SK-N-SH (cell line): ENCODE measurements around the gene FLNA. TPM values are rescaled to one million over a fixed set of nuclear protein-coding genes. Genes with fewer than 3 reads are reported as not detected.
A peak's percentile ranks its signal among the peaks of the same experiment; 100 is the strongest.

Experiments
- CTCF ChIA-PET: fragments of 300-600, 350-600 bp; formaldehyde crosslinking; extraction: SDS; loops from one replicate; lab custom pipeline; 2021; lab: Yijun Ruan, JAX
- POLR2A ChIA-PET: fragments of 350-600 bp; sonication (Branson Sonifier 250); formaldehyde crosslinking; extraction: SDS; loops from one replicate; lab custom pipeline; 2020; ENCODE audit warnings: antibody characterized with exemption, inconsistent platforms; lab: Yijun Ruan, JAX
- DNase-seq: peaks from one replicate; pipeline ENCODE4 v3.0.0; 2012
- H2AFZ ChIP-seq: fragments of 200-600 bp; sonication (generic); 2 replicates; pipeline ENCODE4 v1.8.1; 2016; ENCODE audit warnings: antibody characterized with exemption, mild to moderate bottlenecking, low read depth
- H3F3A ChIP-seq: fragments of 200-600 bp; sonication (generic); replicated peaks from 2 replicates; pipeline ENCODE3; 2016; ENCODE audit warnings: antibody characterized with exemption, mild to moderate bottlenecking; ENCODE audit not compliant: insufficient read depth
- H3K27ac ChIP-seq, 2 experiments: fragments of 200-500 bp in 1 of 2; fragments of 200-600 bp in 1 of 2; sonication (Bioruptor generic) in 1 of 2; sonication (generic), shearing (Covaris generic) in 1 of 2; 2 replicates each; pipeline versions ENCODE4 v1.5.1 to v1.6.1; 2014 to 2016; ENCODE audit warnings: low read depth in 2 of 2, inconsistent platforms in 1 of 2, low read length in 1 of 2, mild to moderate bottlenecking in 1 of 2, mixed read lengths in 1 of 2
- H3K27me3 ChIP-seq: fragments of 200-600 bp; sonication (generic), shearing (Covaris generic); 2 replicates; pipeline ENCODE4 v1.6.1; 2016; ENCODE audit warnings: mixed run types; ENCODE audit not compliant: insufficient read depth
- H3K36me3 ChIP-seq, 2 experiments: fragments of 200-500 bp in 1 of 2; fragments of 200-600 bp in 1 of 2; sonication (Bioruptor generic) in 1 of 2; sonication (generic) in 1 of 2; replicated peaks in 1 of 2; 2 replicates each; pipeline versions ENCODE3 to v1.5.1; 2014 to 2016; ENCODE audit warnings: low read length in 1 of 2, mild to moderate bottlenecking in 1 of 2; ENCODE audit not compliant: insufficient read depth in 2 of 2, control insufficient read depth in 1 of 2
- H3K4me1 ChIP-seq, 2 experiments: fragments of 200-500 bp in 1 of 2; fragments of 200-600 bp in 1 of 2; sonication (Bioruptor generic) in 1 of 2; sonication (generic), shearing (Covaris generic) in 1 of 2; 2 replicates each; pipeline versions ENCODE4 v1.5.1 to v1.6.1; 2014 to 2016; ENCODE audit warnings: low read depth in 1 of 2, low read length in 1 of 2, mixed run types in 1 of 2; ENCODE audit not compliant: insufficient read depth in 2 of 2, control insufficient read depth in 1 of 2
- H3K4me2 ChIP-seq: fragments of 200-600 bp; sonication (generic), shearing (Covaris generic); 2 replicates; pipeline ENCODE4 v1.6.1; 2017; ENCODE audit warnings: mixed run types
- H3K4me3 ChIP-seq, 2 experiments: fragments of 200-500 bp in 1 of 2; fragments of 200-600 bp in 1 of 2; sonication (Bioruptor generic) in 1 of 2; sonication (generic), shearing (Covaris generic) in 1 of 2; 2 replicates each; pipeline versions ENCODE4 v1.5.1 to v1.8.1; 2014 to 2016; ENCODE audit warnings: low read depth in 2 of 2, inconsistent platforms in 1 of 2, low read length in 1 of 2, mild to moderate bottlenecking in 1 of 2, mixed read lengths in 1 of 2, moderate library complexity in 1 of 2
- H3K79me2 ChIP-seq: fragments of 200-600 bp; sonication (generic); 2 replicates; pipeline ENCODE4 v1.8.1; 2017; ENCODE audit warnings: mild to moderate bottlenecking; ENCODE audit not compliant: insufficient read depth
- H3K9ac ChIP-seq: fragments of 200-600 bp; sonication (generic); 2 replicates; pipeline ENCODE4 v1.6.1; 2017; ENCODE audit warnings: mixed run types
- H3K9me2 ChIP-seq: fragments of 200-600 bp; sonication (generic); 2 replicates; pipeline ENCODE4 v1.6.1; 2017; ENCODE audit warnings: mixed run types
- H3K9me3 ChIP-seq: fragments of 200-600 bp; sonication (generic); 2 replicates; pipeline ENCODE4 v1.6.1; 2017; ENCODE audit warnings: mixed run types, mild to moderate bottlenecking, moderate library complexity
- H4K20me1 ChIP-seq: fragments of 200-600 bp; sonication (generic); 2 replicates; pipeline ENCODE4 v1.6.1; 2017; ENCODE audit warnings: mild to moderate bottlenecking, mixed run types; ENCODE audit not compliant: insufficient read depth
- CHD2 ChIP-seq: fragments of 150-350 bp; IDR thresholded peaks from 2 replicates; pipeline ENCODE4 v1.6.1; 2018; ENCODE audit warnings: low read length; ENCODE audit not compliant: partially characterized antibody
- ELF1 ChIP-seq: IDR thresholded peaks from 2 replicates; pipeline ENCODE4 v1.4.0; 2012
- EZH2phosphoT487 ChIP-seq: fragments of 200-600 bp; sonication (generic); IDR thresholded peaks from 2 replicates; pipeline ENCODE4 v1.6.1; 2017; ENCODE audit warnings: low read depth, mixed run types, mild to moderate bottlenecking, antibody characterized with exemption, moderate library complexity, borderline replicate concordance
- FOXJ3 ChIP-seq: sonication (generic); formaldehyde crosslinking; IDR thresholded peaks from 2 replicates; pipeline ENCODE4 v1.5.1; 2020; ENCODE audit warnings: mild to moderate bottlenecking, missing genetic modification reagents
- FOXM1 ChIP-seq: IDR thresholded peaks from 2 replicates; pipeline ENCODE4 v1.4.0; 2012; ENCODE audit warnings: low read depth, mild to moderate bottlenecking
- GABPA ChIP-seq: IDR thresholded peaks from 2 replicates; pipeline ENCODE4 v1.4.0; 2012; ENCODE audit warnings: low read depth, mild to moderate bottlenecking
- GATA2 ChIP-seq: sonication (generic); formaldehyde crosslinking; IDR thresholded peaks from 2 replicates; pipeline ENCODE4 v1.5.0; 2020; ENCODE audit warnings: mild to moderate bottlenecking, missing genetic modification reagents
- JUND ChIP-seq: IDR thresholded peaks from 2 replicates; pipeline ENCODE4 v1.4.0; 2012
- MEF2A ChIP-seq: IDR thresholded peaks from 2 replicates; pipeline ENCODE4 v1.4.0; 2012; ENCODE audit warnings: low read depth, borderline replicate concordance
- POLR2AphosphoS5 ChIP-seq: IDR thresholded peaks from 2 replicates; pipeline ENCODE4 v1.6.1; 2012; ENCODE audit warnings: low read depth, low read length
- RAD21 ChIP-seq: IDR thresholded peaks from 2 replicates; pipeline ENCODE4 v1.6.1; 2012; ENCODE audit warnings: mild to moderate bottlenecking, low read length
- RCOR1 ChIP-seq: fragments of 150-350 bp; IDR thresholded peaks from 2 replicates; pipeline ENCODE4 v1.6.1; 2017; ENCODE audit warnings: antibody characterized with exemption, low read length
- RXRA ChIP-seq: IDR thresholded peaks from 2 replicates; pipeline ENCODE4 v1.4.0; 2012; ENCODE audit warnings: low read depth, mild to moderate bottlenecking, borderline replicate concordance
- SMC3 ChIP-seq: IDR thresholded peaks from 2 replicates; pipeline ENCODE4 v1.6.1; 2012; ENCODE audit warnings: low read depth, low read length, improper control_type of control experiment
- TAF1 ChIP-seq: IDR thresholded peaks from 2 replicates; pipeline ENCODE4 v1.6.1; 2012; ENCODE audit warnings: low read depth, mild to moderate bottlenecking, low read length, moderate library complexity, borderline replicate concordance
- TCF12 ChIP-seq: IDR thresholded peaks from 2 replicates; pipeline ENCODE4 v1.4.0; 2012
- TEAD4 ChIP-seq: IDR thresholded peaks from 2 replicates; pipeline ENCODE4 v1.4.0; 2012; ENCODE audit warnings: mild to moderate bottlenecking, borderline replicate concordance; ENCODE audit not compliant: insufficient read depth
- YY1 ChIP-seq: IDR thresholded peaks from 2 replicates; pipeline ENCODE4 v1.4.0; 2012; ENCODE audit warnings: low read depth, mild to moderate bottlenecking
- WGBS: methylation state at CpG from one replicate; pipeline ENCODE4 v1.1.6; 2017; ENCODE audit warnings: low lambda C conversion rate; 5-methylcytosine and 5-hydroxymethylcytosine counted together
- polyA plus RNA-seq, 3 experiments: library from polyadenylated mRNA; depleted of rRNA; stranded (reverse); fragments of >200 nt; gene quantifications; 2 replicates each; pipeline ENCODE4 v1.2.3, GENCODE V29; 2012
- TF ChIP-seq, protein P1 (sequence below): IDR thresholded peaks from 2 replicates; pipeline ENCODE4 v1.4.0; 2012; ENCODE audit warnings: low read depth, borderline replicate concordance
- TF ChIP-seq, protein P2 (sequence below): IDR thresholded peaks from 2 replicates; pipeline ENCODE4 v1.4.0; 2012; ENCODE audit warnings: low read depth
- TF ChIP-seq, protein P3 (sequence below): fragments of 150-350 bp; IDR thresholded peaks from 2 replicates; pipeline ENCODE4 v1.6.1; 2016; ENCODE audit warnings: mild to moderate bottlenecking, low read depth, low read length
- TF ChIP-seq, protein P4 (sequence below): IDR thresholded peaks from 2 replicates; pipeline ENCODE4; 2012
- TF ChIP-seq, protein P5 (sequence below): fragments of 200-600 bp; sonication (generic); IDR thresholded peaks from 2 replicates; pipeline ENCODE4 v1.6.1; 2017; ENCODE audit warnings: antibody characterized with exemption, mild to moderate bottlenecking, moderate library complexity

The FLNA gene
- polyA plus RNA-seq, 1 of the 3 experiments (the other 2 are of a cell fraction) = 550 TPM

DNA sequence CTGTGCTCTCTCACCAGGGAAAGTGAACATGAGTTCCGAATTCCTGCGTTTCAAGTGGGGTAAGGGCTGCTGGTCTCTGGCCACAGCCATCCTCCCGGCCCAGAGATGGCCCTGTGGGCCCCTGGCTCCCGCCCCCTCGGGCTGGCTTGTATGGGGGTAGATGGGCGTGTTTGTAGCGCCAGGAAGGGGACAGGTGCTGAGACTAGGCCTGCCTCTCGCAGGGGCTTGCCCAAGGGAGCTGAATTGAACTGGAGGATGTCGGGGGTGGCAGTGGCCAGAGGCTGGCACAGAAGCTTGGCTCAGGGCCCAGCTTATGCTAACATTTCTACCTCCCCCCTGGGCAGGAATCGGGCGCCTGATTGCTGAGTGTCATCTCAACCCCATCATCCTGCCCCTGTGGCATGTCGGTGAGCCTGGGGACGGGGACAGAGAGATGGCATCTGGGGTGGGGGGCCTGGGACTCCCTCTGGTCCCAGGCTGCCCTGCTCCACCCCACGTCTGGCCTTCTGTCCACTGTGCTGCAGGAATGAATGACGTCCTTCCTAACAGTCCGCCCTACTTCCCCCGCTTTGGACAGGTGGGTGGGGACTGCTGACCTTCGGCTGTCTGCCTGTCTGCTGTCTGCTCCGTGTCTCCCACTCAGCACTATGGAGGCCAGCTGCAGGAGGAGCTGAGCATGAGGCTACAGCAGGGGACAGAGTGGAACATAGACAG lies 45.4 kb upstream of the FLNA start:
- peak; percentile 68 for DNase-seq
- no peak overlapping the region for H3K9ac ChIP-seq
- TF ChIP-seq TEAD4 (no peak), MEF2A (no peak), GATA2 (CRISPR knock-in tag) (no peak), RAD21 (no peak), RCOR1 (no peak), POLR2AphosphoS5 (no peak), EZH2phosphoT487 (no peak), CHD2 (no peak), TCF12 (no peak), YY1 (no peak), SMC3 (no peak), FOXM1 (no peak), FOXJ3 (CRISPR knock-in tag) (no peak)
- TF ChIP-seq, protein P1, sequence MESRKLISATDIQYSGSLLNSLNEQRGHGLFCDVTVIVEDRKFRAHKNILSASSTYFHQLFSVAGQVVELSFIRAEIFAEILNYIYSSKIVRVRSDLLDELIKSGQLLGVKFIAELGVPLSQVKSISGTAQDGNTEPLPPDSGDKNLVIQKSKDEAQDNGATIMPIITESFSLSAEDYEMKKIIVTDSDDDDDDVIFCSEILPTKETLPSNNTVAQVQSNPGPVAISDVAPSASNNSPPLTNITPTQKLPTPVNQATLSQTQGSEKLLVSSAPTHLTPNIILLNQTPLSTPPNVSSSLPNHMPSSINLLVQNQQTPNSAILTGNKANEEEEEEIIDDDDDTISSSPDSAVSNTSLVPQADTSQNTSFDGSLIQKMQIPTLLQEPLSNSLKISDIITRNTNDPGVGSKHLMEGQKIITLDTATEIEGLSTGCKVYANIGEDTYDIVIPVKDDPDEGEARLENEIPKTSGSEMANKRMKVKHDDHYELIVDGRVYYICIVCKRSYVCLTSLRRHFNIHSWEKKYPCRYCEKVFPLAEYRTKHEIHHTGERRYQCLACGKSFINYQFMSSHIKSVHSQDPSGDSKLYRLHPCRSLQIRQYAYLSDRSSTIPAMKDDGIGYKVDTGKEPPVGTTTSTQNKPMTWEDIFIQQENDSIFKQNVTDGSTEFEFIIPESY = no peak
- H3K9me3 ChIP-seq = no peaks in the 10 kb centered on the region
- no peaks in the 10 kb centered on the region for H4K20me1 ChIP-seq
- H3K27ac ChIP-seq = peak overlapping the region in 1 of 2 experiments; percentile 77; a peak in 2 of 4 replicates
- H2AFZ ChIP-seq = no peak overlapping the region
- H3K27me3 ChIP-seq = peaks cover 5% of the 10 kb centered on the region
- H3K4me1 ChIP-seq = peaks cover 0 to 23% of the 10 kb centered on the region in 2 experiments; a peak in 1 of 4 replicates
- H3F3A ChIP-seq = no peaks in the 10 kb centered on the region
- no peaks in the 10 kb centered on the region for H3K36me3 ChIP-seq
- ChIA-PET POLR2A (interaction anchor here (0.6 to 2.1 kb wide), 7 partner anchors 8 to 127 kb away, joined by 3 to 4 read pairs (median 3); partner anchors contain the start of gene IKBKG), CTCF (interaction anchor here (0.8 to 1.7 kb wide), 5 partner anchors 9 to 107 kb away, joined by 3 to 5 read pairs (median 4); partner anchors contain the start of gene FLNA)
- no peak overlapping the region for H3K4me2 ChIP-seq
- H3K79me2 ChIP-seq = no peaks in the 10 kb centered on the region
- no peaks in the 10 kb centered on the region for H3K9me2 ChIP-seq
- WGBS = 24% methylated on average over 6 of the region's 19 CpGs
- H3K4me3 ChIP-seq = no peak overlapping the region

DNA sequence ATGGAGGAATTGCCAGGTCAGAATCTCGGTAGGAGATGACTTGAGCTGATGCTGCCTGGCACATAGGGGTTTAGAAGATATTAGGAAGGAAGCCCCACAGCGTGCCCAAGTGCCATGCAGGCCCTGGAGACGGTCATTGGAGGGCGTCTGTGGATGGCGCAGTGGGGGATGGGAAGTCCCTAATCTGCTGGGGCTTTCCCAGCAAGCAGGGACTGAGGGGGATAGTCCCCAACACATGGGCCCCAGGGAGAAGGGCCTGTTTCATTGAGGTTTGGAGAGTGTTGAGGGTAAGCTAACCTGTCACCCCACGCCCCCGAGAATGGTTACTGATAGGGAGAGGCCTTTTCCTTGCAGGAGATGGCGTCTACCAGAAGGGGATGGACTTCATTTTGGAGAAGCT lies 44.8 kb upstream of the FLNA start:
- 76% methylated on average over 7 of the region's 8 CpGs for WGBS
- H3K4me2 ChIP-seq = no peak overlapping the region
- peak overlapping the region in 1 of 2 experiments; percentile 77; a peak in 2 of 4 replicates for H3K27ac ChIP-seq
- H3K4me1 ChIP-seq = peaks cover 0 to 23% of the 10 kb centered on the region in 2 experiments; a peak in 1 of 4 replicates
- ChIA-PET POLR2A (interaction anchor here (0.6 to 1.7 kb wide), 5 partner anchors 13 to 128 kb away, joined by 3 to 4 read pairs (median 3); partner anchors contain the start of gene IKBKG), CTCF (interaction anchor here (1.0 to 1.3 kb wide), 3 partner anchors 18 to 108 kb away, joined by 3 to 5 read pairs (median 4); no protein-coding TSS in a partner anchor)
- H3K9ac ChIP-seq = no peak overlapping the region
- H2AFZ ChIP-seq = no peak overlapping the region
- no peaks in the 10 kb centered on the region for H3F3A ChIP-seq
- no peak for DNase-seq
- no peaks in the 10 kb centered on the region for H3K79me2 ChIP-seq
- H4K20me1 ChIP-seq = no peaks in the 10 kb centered on the region
- peaks cover 5% of the 10 kb centered on the region for H3K27me3 ChIP-seq
- no peaks in the 10 kb centered on the region for H3K9me2 ChIP-seq
- no peak overlapping the region for H3K4me3 ChIP-seq
- H3K36me3 ChIP-seq = no peaks in the 10 kb centered on the region
- no peaks in the 10 kb centered on the region for H3K9me3 ChIP-seq
- TF ChIP-seq RXRA (no peak), ELF1 (no peak), TAF1 (no peak), RAD21 (no peak), EZH2phosphoT487 (no peak), JUND (no peak), POLR2AphosphoS5 (no peak), GABPA (no peak)
- TF ChIP-seq, protein P2, sequence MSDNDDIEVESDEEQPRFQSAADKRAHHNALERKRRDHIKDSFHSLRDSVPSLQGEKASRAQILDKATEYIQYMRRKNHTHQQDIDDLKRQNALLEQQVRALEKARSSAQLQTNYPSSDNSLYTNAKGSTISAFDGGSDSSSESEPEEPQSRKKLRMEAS = no peak
- TF ChIP-seq, protein P3, sequence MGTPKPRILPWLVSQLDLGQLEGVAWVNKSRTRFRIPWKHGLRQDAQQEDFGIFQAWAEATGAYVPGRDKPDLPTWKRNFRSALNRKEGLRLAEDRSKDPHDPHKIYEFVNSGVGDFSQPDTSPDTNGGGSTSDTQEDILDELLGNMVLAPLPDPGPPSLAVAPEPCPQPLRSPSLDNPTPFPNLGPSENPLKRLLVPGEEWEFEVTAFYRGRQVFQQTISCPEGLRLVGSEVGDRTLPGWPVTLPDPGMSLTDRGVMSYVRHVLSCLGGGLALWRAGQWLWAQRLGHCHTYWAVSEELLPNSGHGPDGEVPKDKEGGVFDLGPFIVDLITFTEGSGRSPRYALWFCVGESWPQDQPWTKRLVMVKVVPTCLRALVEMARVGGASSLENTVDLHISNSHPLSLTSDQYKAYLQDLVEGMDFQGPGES = no peak
- TF ChIP-seq, protein P4, sequence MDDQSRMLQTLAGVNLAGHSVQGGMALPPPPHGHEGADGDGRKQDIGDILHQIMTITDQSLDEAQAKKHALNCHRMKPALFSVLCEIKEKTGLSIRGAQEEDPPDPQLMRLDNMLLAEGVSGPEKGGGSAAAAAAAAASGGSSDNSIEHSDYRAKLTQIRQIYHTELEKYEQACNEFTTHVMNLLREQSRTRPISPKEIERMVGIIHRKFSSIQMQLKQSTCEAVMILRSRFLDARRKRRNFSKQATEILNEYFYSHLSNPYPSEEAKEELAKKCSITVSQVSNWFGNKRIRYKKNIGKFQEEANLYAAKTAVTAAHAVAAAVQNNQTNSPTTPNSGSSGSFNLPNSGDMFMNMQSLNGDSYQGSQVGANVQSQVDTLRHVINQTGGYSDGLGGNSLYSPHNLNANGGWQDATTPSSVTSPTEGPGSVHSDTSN = no peak
- TF ChIP-seq, protein P5, sequence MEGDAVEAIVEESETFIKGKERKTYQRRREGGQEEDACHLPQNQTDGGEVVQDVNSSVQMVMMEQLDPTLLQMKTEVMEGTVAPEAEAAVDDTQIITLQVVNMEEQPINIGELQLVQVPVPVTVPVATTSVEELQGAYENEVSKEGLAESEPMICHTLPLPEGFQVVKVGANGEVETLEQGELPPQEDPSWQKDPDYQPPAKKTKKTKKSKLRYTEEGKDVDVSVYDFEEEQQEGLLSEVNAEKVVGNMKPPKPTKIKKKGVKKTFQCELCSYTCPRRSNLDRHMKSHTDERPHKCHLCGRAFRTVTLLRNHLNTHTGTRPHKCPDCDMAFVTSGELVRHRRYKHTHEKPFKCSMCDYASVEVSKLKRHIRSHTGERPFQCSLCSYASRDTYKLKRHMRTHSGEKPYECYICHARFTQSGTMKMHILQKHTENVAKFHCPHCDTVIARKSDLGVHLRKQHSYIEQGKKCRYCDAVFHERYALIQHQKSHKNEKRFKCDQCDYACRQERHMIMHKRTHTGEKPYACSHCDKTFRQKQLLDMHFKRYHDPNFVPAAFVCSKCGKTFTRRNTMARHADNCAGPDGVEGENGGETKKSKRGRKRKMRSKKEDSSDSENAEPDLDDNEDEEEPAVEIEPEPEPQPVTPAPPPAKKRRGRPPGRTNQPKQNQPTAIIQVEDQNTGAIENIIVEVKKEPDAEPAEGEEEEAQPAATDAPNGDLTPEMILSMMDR = no peak
